HG02759 (cell line): ENCODE results near the gene STMN3.

Experiments used
- ATAC-seq: cut with Tn5 transposase; IDR thresholded peaks from one replicate; pipeline ENCODE4 v1.9.1; 2021; ENCODE audit warnings: mild to moderate bottlenecking, moderate library complexity; ENCODE audit not compliant: unreplicated experiment

Gene STMN3

GRCh38 chr20:63591147-63591533, 62.1 kb downstream of the STMN3 start:
- ATAC-seq = no peak

- ATAC-seq = no peak
Measured at GRCh38 chr20:63590218-63591146, 62.7 kb downstream of the STMN3 start.
